Measurements from ENCODE around the gene PDZK1IP1.

PDZK1IP1 gene

GRCh38 chr1:47216278-47217059 lies 26.6 kb upstream of the PDZK1IP1 start:
- H4K20me1 ChIP-seq (ENCODE audit: insufficient read depth, low read length), result no peaks in the 10 kb centered on the region
- no peak overlapping the region for H3K9ac ChIP-seq (ENCODE audit: low read length)
- H3K27me3 ChIP-seq (replicated peaks; ENCODE audit: insufficient read depth, low read length), result no peaks in the 10 kb centered on the region
- H3F3A ChIP-seq (ENCODE audit: insufficient read depth, low read length), result no peaks in the 10 kb centered on the region
- no peak for DNase-seq
- H3K9me3 ChIP-seq (replicated peaks; ENCODE audit: insufficient read depth, low read length), result no peaks in the 10 kb centered on the region
- H3K9me2 ChIP-seq (replicated peaks; ENCODE audit: insufficient read depth, low read length), result no peaks in the 10 kb centered on the region
- no peaks in the 10 kb centered on the region for H3K36me3 ChIP-seq (replicated peaks; ENCODE audit: insufficient read depth, low read length)
- no peak overlapping the region for H2AFZ ChIP-seq (ENCODE audit: low read length)
- H3K4me2 ChIP-seq (ENCODE audit: low read depth, low read length), result no peak overlapping the region
- TF ChIP-seq EZH2 (optimal IDR thresholded peaks at IDR 0.05; ENCODE audit: low read depth, low read length), result no peak
- no peak for TF ChIP-seq CTCF (IDR thresholded peaks at IDR 0.05; ENCODE audit: low read length)
- no peak for TF ChIP-seq EZH2phosphoT487 (IDR thresholded peaks at IDR 0.05; ENCODE audit: low read length)
- H3K79me2 ChIP-seq (ENCODE audit: low read length), result no peaks in the 10 kb centered on the region
- H3K4me3 ChIP-seq (ENCODE audit: low read length), result no peak overlapping the region
- no peak overlapping the region for H3K27ac ChIP-seq (ENCODE audit: low read length)
- H3K4me1 ChIP-seq (ENCODE audit: low read length), result no peaks in the 10 kb centered on the region

GRCh38 chr1:47215713-47216112 lies 25.9 kb upstream of the PDZK1IP1 start:
- TF ChIP-seq CTCF (IDR thresholded peaks at IDR 0.05; ENCODE audit: low read length) (no peak), EZH2 (optimal IDR thresholded peaks at IDR 0.05; ENCODE audit: low read depth, low read length) (no peak), EZH2phosphoT487 (IDR thresholded peaks at IDR 0.05; ENCODE audit: low read length) (no peak)
- Histone ChIP-seq H3K79me2 (ENCODE audit: low read length) (no peaks in the 10 kb centered on the region), H3K9ac (ENCODE audit: low read length) (no peak overlapping the region), H3K4me2 (ENCODE audit: low read depth, low read length) (no peak overlapping the region), H4K20me1 (ENCODE audit: insufficient read depth, low read length) (no peaks in the 10 kb centered on the region), H3K27me3 (replicated peaks; ENCODE audit: insufficient read depth, low read length) (no peaks in the 10 kb centered on the region), H3K36me3 (replicated peaks; ENCODE audit: insufficient read depth, low read length) (no peaks in the 10 kb centered on the region), H3K4me3 (ENCODE audit: low read length) (no peak overlapping the region), H3K9me3 (replicated peaks; ENCODE audit: insufficient read depth, low read length) (no peaks in the 10 kb centered on the region), H3K9me2 (replicated peaks; ENCODE audit: insufficient read depth, low read length) (no peaks in the 10 kb centered on the region), H3K4me1 (ENCODE audit: low read length) (no peaks in the 10 kb centered on the region), H2AFZ (ENCODE audit: low read length) (no peak overlapping the region), H3K27ac (ENCODE audit: low read length) (no peak overlapping the region), H3F3A (ENCODE audit: insufficient read depth, low read length) (no peaks in the 10 kb centered on the region)
- no peak for DNase-seq

- Histone ChIP-seq H3K9ac (ENCODE audit: low read length) (no peak overlapping the region), H3K4me1 (ENCODE audit: low read length) (no peaks in the 10 kb centered on the region), H3K36me3 (replicated peaks; ENCODE audit: insufficient read depth, low read length) (no peaks in the 10 kb centered on the region), H3K79me2 (ENCODE audit: low read length) (no peaks in the 10 kb centered on the region), H2AFZ (ENCODE audit: low read length) (no peak overlapping the region), H4K20me1 (ENCODE audit: insufficient read depth, low read length) (no peaks in the 10 kb centered on the region), H3K9me3 (replicated peaks; ENCODE audit: insufficient read depth, low read length) (no peaks in the 10 kb centered on the region), H3K4me3 (ENCODE audit: low read length) (no peak overlapping the region), H3F3A (ENCODE audit: insufficient read depth, low read length) (no peaks in the 10 kb centered on the region), H3K9me2 (replicated peaks; ENCODE audit: insufficient read depth, low read length) (no peaks in the 10 kb centered on the region), H3K4me2 (ENCODE audit: low read depth, low read length) (no peak overlapping the region), H3K27ac (ENCODE audit: low read length) (no peak overlapping the region), H3K27me3 (replicated peaks; ENCODE audit: insufficient read depth, low read length) (no peaks in the 10 kb centered on the region)
- no peak for TF ChIP-seq EZH2 (optimal IDR thresholded peaks at IDR 0.05; ENCODE audit: low read depth, low read length)
- DNase-seq, result no peak
Measured at GRCh38 chr1:47214549-47214948, 24.7 kb upstream of the PDZK1IP1 start.
